GM23338 (cell line): ENCODE measurements around the gene SWT1. TPM values are rescaled to one million over a fixed set of nuclear protein-coding genes. Genes with fewer than 3 reads are reported as not detected.

Experiments used
- ATAC-seq: fragments of 200-7000 bp; cut with Tn5 transposase; 3 replicates; pipeline ENCODE4 v1.9.1; 2020
- DNase-seq: peaks from one replicate; pipeline ENCODE4 v3.0.0-alpha.2; 2015; ENCODE audit warnings: low spot score
- H2AFZ ChIP-seq: fragments of 200-600 bp; sonication (generic); 2 replicates; pipeline ENCODE4 v1.8.0; 2016; ENCODE audit warnings: antibody characterized with exemption, mild to moderate bottlenecking, moderate library complexity
- H3F3A ChIP-seq: fragments of 200-600 bp; sonication (generic); replicated peaks from 2 replicates; pipeline ENCODE4 v1.8.0; 2017; ENCODE audit warnings: antibody characterized with exemption, mixed run types, low read depth
- H3K27ac ChIP-seq: fragments of 200-600 bp; sonication (generic); 2 replicates; pipeline ENCODE4 v1.6.1; 2016; ENCODE audit warnings: low read depth
- H3K27me3 ChIP-seq: fragments of 200-600 bp; sonication (generic); 2 replicates; pipeline ENCODE4 v1.8.0; 2016; ENCODE audit warnings: mild to moderate bottlenecking, mixed run types, moderate library complexity; ENCODE audit not compliant: insufficient read depth
- H3K36me3 ChIP-seq: fragments of 200-600 bp; sonication (generic); 2 replicates; pipeline ENCODE4 v1.8.0; 2016; ENCODE audit warnings: mild to moderate bottlenecking; ENCODE audit not compliant: insufficient read depth
- H3K4me1 ChIP-seq: fragments of 200-600 bp; sonication (generic); 2 replicates; pipeline ENCODE4 v1.8.0; 2016; ENCODE audit warnings: mild to moderate bottlenecking, moderate library complexity; ENCODE audit not compliant: insufficient read depth
- H3K4me2 ChIP-seq: fragments of 200-600 bp; sonication (generic); 2 replicates; pipeline ENCODE4 v1.7.1; 2017; ENCODE audit warnings: mixed run types
- H3K4me3 ChIP-seq: fragments of 200-600 bp; sonication (generic); 2 replicates; pipeline ENCODE4 v1.6.1; 2016; ENCODE audit warnings: mixed run types
- H3K79me2 ChIP-seq: fragments of 200-600 bp; sonication (generic); replicated peaks from 2 replicates; pipeline ENCODE4 v1.8.0; 2017; ENCODE audit warnings: mild to moderate bottlenecking; ENCODE audit not compliant: insufficient read depth
- H3K9me2 ChIP-seq: fragments of 200-600 bp; sonication (generic); 2 replicates; pipeline ENCODE4 v1.8.0; 2017; ENCODE audit not compliant: insufficient read depth
- H4K20me1 ChIP-seq: fragments of 200-600 bp; sonication (generic); replicated peaks from 2 replicates; pipeline ENCODE4 v1.8.0; 2017; ENCODE audit warnings: mild to moderate bottlenecking; ENCODE audit not compliant: insufficient read depth
- H3K27ac Mint-ChIP-seq: 2 replicates; pipeline ENCODE4 v1.8.0; 2020; ENCODE audit warnings: inconsistent platforms, mild to moderate bottlenecking, moderate library complexity, mixed read lengths
- H3K27me3 Mint-ChIP-seq: 3 replicates; pipeline ENCODE4 v1.8.0; 2022; ENCODE audit warnings: low read depth, mild to moderate bottlenecking, moderate library complexity, mixed read lengths, inconsistent platforms; ENCODE audit not compliant: insufficient read depth, poor library complexity
- H3K36me3 Mint-ChIP-seq: 3 replicates; pipeline ENCODE4 v1.8.0; 2021; ENCODE audit warnings: low read depth, mild to moderate bottlenecking, inconsistent platforms, moderate library complexity, mixed read lengths
- H3K4me1 Mint-ChIP-seq: 3 replicates; pipeline ENCODE4 v1.8.0; 2020; ENCODE audit warnings: mild to moderate bottlenecking, inconsistent platforms, mixed read lengths
- H3K4me3 Mint-ChIP-seq: 3 replicates; pipeline ENCODE4 v1.8.0; 2021; ENCODE audit warnings: moderate library complexity, mild to moderate bottlenecking, inconsistent platforms, mixed read lengths
- H3K9me3 Mint-ChIP-seq: 3 replicates; pipeline ENCODE4 v1.8.0; 2020; ENCODE audit warnings: moderate library complexity, mild to moderate bottlenecking, inconsistent platforms, mixed read lengths
- CREB1 ChIP-seq: fragments of 250-450 bp; sonication (Bioruptor Pico); IDR thresholded peaks from 2 replicates; pipeline ENCODE4 v1.5.0; 2020; ENCODE audit warnings: low read depth, mild to moderate bottlenecking, moderate library complexity
- CTCF ChIP-seq, 2 experiments: fragments of 200-600 bp in 1 of 2; sonication (generic) in 1 of 2; conservative IDR thresholded peaks; 2 replicates each; pipeline versions ENCODE4 v1.5.1 to v1.6.1; 2016 to 2017; ENCODE audit warnings: antibody characterized with exemption in 2 of 2, low read depth in 2 of 2, mild to moderate bottlenecking in 2 of 2, moderate library complexity in 1 of 2
- ETS1 ChIP-seq: IDR thresholded peaks from 2 replicates; pipeline ENCODE4 v1.6.1; 2016; ENCODE audit warnings: antibody characterized with exemption
- EZH2 ChIP-seq: fragments of 200-600 bp; sonication (generic); IDR thresholded peaks from one replicate; pipeline ENCODE4 v1.8.0; 2017; ENCODE audit warnings: antibody characterized with exemption, mild to moderate bottlenecking, low read depth; ENCODE audit not compliant: unreplicated experiment
- EZH2phosphoT487 ChIP-seq: fragments of 200-600 bp; sonication (generic); IDR thresholded peaks from one replicate; pipeline ENCODE4 v1.8.1; 2018; ENCODE audit warnings: antibody characterized with exemption; ENCODE audit not compliant: unreplicated experiment
- JUNB ChIP-seq: IDR thresholded peaks from one replicate; pipeline ENCODE4 v1.6.1; 2016; ENCODE audit warnings: antibody characterized with exemption; ENCODE audit not compliant: unreplicated experiment
- NANOG ChIP-seq: IDR thresholded peaks from 2 replicates; pipeline ENCODE4 v1.6.1; 2016; ENCODE audit warnings: antibody characterized with exemption, borderline replicate concordance
- POLR2AphosphoS5 ChIP-seq: IDR thresholded peaks from 2 replicates; pipeline ENCODE4 v1.6.1; 2016; ENCODE audit warnings: antibody characterized with exemption, low read depth
- REST ChIP-seq: IDR thresholded peaks from one replicate; pipeline ENCODE4 v1.6.1; 2018; ENCODE audit warnings: antibody characterized with exemption; ENCODE audit not compliant: unreplicated experiment
- STAT1 ChIP-seq: IDR thresholded peaks from one replicate; pipeline ENCODE4 v1.6.1; 2016; ENCODE audit warnings: antibody characterized with exemption; ENCODE audit not compliant: unreplicated experiment
- ZNF114 ChIP-seq: fragments of 250-450 bp; sonication (Bioruptor Pico); IDR thresholded peaks from 2 replicates; pipeline ENCODE4 v1.5.0; 2020; ENCODE audit warnings: mild to moderate bottlenecking, moderate library complexity
- ZNF331 ChIP-seq: fragments of 250-450 bp; sonication (Bioruptor Pico); IDR thresholded peaks from 2 replicates; pipeline ENCODE4 v1.5.0; 2020; ENCODE audit warnings: low read depth, mild to moderate bottlenecking, moderate library complexity
- ZNF462 ChIP-seq: fragments of 250-450 bp; sonication (Bioruptor Pico); IDR thresholded peaks from 2 replicates; pipeline ENCODE4 v1.5.0; 2020; ENCODE audit warnings: mild to moderate bottlenecking, moderate library complexity
- polyA plus RNA-seq: library from polyadenylated mRNA; unstranded; fragments of >200 nt; fragmentation: Nextera tagmentation; extraction: Ambion mirVana; gene quantifications from 2 replicates; pipeline ENCODE4 v1.2.1, GENCODE V29; 2016
- total RNA-seq: library from RNA; depleted of rRNA; stranded (reverse); fragments of >200 nt; shearing (Covaris generic); gene quantifications from 2 replicates; pipeline ENCODE4 v1.2.3, GENCODE V29; 2014

The SWT1 gene
- total and polyA plus RNA-seq, 2 experiments from 2014 or later: 3.6 to 5.7 TPM

GRCh38 chr1:185139246-185139645 lies 17.7 kb upstream of the SWT1 start:
- Histone ChIP-seq H3K79me2 (no peaks in the 10 kb centered on the region), H4K20me1 (no peaks in the 10 kb centered on the region)
- no peak for ATAC-seq

More at GRCh38 chr1:185139246-185139645, 17.7 kb upstream of the SWT1 start:
- no peak for DNase-seq
- Histone ChIP-seq H3K4me2 (no peak overlapping the region), H3K27me3 (no peaks in the 10 kb centered on the region), H2AFZ (no peak overlapping the region), H3K4me3 (no peak overlapping the region), H3K4me1 (no peaks in the 10 kb centered on the region), H3F3A (no peaks in the 10 kb centered on the region), H3K36me3 (no peaks in the 10 kb centered on the region), H3K27ac (no peak overlapping the region), H3K9me2 (no peaks in the 10 kb centered on the region)
- Mint-ChIP-seq H3K4me1 (no peaks in the 10 kb centered on the region), H3K4me3 (no peak overlapping the region), H3K27me3 (no peaks in the 10 kb centered on the region), H3K27ac (no peak overlapping the region), H3K36me3 (peaks cover 5% of the 10 kb centered on the region; the same call in 2 of the 3 replicates), H3K9me3 (no peaks in the 10 kb centered on the region)
- no peak for TF ChIP-seq EZH2
- TF ChIP-seq POLR2AphosphoS5: no peak
- no peak for TF ChIP-seq CTCF (conservative IDR thresholded peaks at IDR 0.05; ENCODE audit: low read depth in 2 of 2)
- no peak for TF ChIP-seq ETS1
- no peak for TF ChIP-seq JUNB
- no peak for TF ChIP-seq ZNF462 (CRISPR knock-in tag)
- no peak for TF ChIP-seq STAT1
- no peak for TF ChIP-seq NANOG
- no peak for TF ChIP-seq EZH2phosphoT487
- no peak for TF ChIP-seq CREB1
- no peak for TF ChIP-seq REST
- TF ChIP-seq ZNF331 (CRISPR knock-in tag): no peak
- TF ChIP-seq ZNF114 (CRISPR knock-in tag): no peak
